GM21737 (cell line): ENCODE data around the gene TMEM37.
"Not testable (repeated sequence)": the region's sequence is repeated elsewhere in the genome, so short reads cannot be mapped to it uniquely, and the experiment has no call there.

Experiments
- ATAC-seq: cut with Tn5 transposase; IDR thresholded peaks from one replicate; pipeline ENCODE4 v1.9.1; 2021; ENCODE audit warnings: mild to moderate bottlenecking, moderate library complexity; ENCODE audit not compliant: unreplicated experiment

Gene TMEM37

GRCh38 chr2:119431155-119431975, at the start of gene TMEM37:
Gene TMEM37 (plus strand): TSS chr2:119431854. CDS start chr2:119431904, 50 bp downstream.
- ATAC-seq: peak; percentile 58

GRCh38 chr2:119383410-119384140, 48.1 kb upstream of the TMEM37 start:
- ATAC-seq: no peak

GRCh38 chr2:119384971-119385370, 46.7 kb upstream of the TMEM37 start:
- ATAC-seq: no peak

- ATAC-seq: no peak
Measured at GRCh38 chr2:119385466-119385865, 46.2 kb upstream of the TMEM37 start.

- ATAC-seq: peak; percentile 73
Measured at GRCh38 chr2:119387381-119388129, 44.1 kb upstream of the TMEM37 start.

- no peak for ATAC-seq
Measured at GRCh38 chr2:119389615-119390306, 41.9 kb upstream of the TMEM37 start.

GRCh38 chr2:119393971-119394748, 37.5 kb upstream of the TMEM37 start:
- no peak for ATAC-seq

GRCh38 chr2:119397196-119397595, 34.5 kb upstream of the TMEM37 start:
- no peak for ATAC-seq

GRCh38 chr2:119402106-119402505, 29.5 kb upstream of the TMEM37 start:
- no peak for ATAC-seq

GRCh38 chr2:119402645-119403560, 28.8 kb upstream of the TMEM37 start:
- ATAC-seq: no peak

GRCh38 chr2:119403618-119404017, 28.0 kb upstream of the TMEM37 start:
- ATAC-seq: not testable (repeated sequence)

GRCh38 chr2:119405151-119405550, 26.5 kb upstream of the TMEM37 start:
- ATAC-seq: no peak

- no peak for ATAC-seq
Measured at GRCh38 chr2:119407430-119408220, 24.0 kb upstream of the TMEM37 start.

- ATAC-seq: no peak
Measured at GRCh38 chr2:119408221-119408619, 23.4 kb upstream of the TMEM37 start.

- ATAC-seq: no peak
Measured at GRCh38 chr2:119409506-119409905, 22.1 kb upstream of the TMEM37 start.

GRCh38 chr2:119414894-119415293, 16.8 kb upstream of the TMEM37 start:
- no peak for ATAC-seq

GRCh38 chr2:119415630-119416029, 16.0 kb upstream of the TMEM37 start:
- no peak for ATAC-seq

GRCh38 chr2:119416299-119416923, 15.2 kb upstream of the TMEM37 start:
- ATAC-seq: no peak
